Endodermal cell (in vitro differentiated cells): Measurements from ENCODE around the gene LRRC45. TPM values are rescaled to one million over a fixed set of nuclear protein-coding genes. Genes with fewer than 3 reads are reported as not detected.
A peak's percentile ranks its signal among the peaks of the same experiment; 100 is the strongest.

Experiments
- DNase-seq: peaks from one replicate; pipeline ENCODE4 v3.0.0-alpha.2; 2017
- H3K27ac ChIP-seq: 2 replicates; pipeline ENCODE4 v1.5.1; 2013; ENCODE audit warnings: mild to moderate bottlenecking, low read depth, low read length, moderate library complexity
- H3K27me3 ChIP-seq: 2 replicates; pipeline ENCODE4 v1.6.1; 2013; ENCODE audit warnings: mild to moderate bottlenecking, low read length, moderate library complexity; ENCODE audit not compliant: insufficient read depth, control insufficient read depth, poor library complexity, severe bottlenecking
- H3K36me3 ChIP-seq: 2 replicates; pipeline ENCODE4 v1.7.0; 2013; ENCODE audit warnings: mild to moderate bottlenecking, low read length, moderate library complexity; ENCODE audit not compliant: control insufficient read depth, insufficient read depth
- H3K4me1 ChIP-seq: one replicate; pipeline ENCODE4 v1.7.0; 2013; ENCODE audit warnings: low read length; ENCODE audit not compliant: control insufficient read depth, insufficient read depth
- H3K4me3 ChIP-seq: 2 replicates; pipeline ENCODE4 v1.5.1; 2013; ENCODE audit warnings: mild to moderate bottlenecking, low read length, moderate library complexity
- H3K9ac ChIP-seq: 2 replicates; pipeline ENCODE4 v1.6.1; 2013; ENCODE audit warnings: mild to moderate bottlenecking, low read length, moderate library complexity; ENCODE audit not compliant: poor library complexity, severe bottlenecking; ENCODE audit errors: extremely low read depth
- H3K9me3 ChIP-seq: 2 replicates; pipeline ENCODE4 v1.6.1; 2013; ENCODE audit warnings: mild to moderate bottlenecking, low read length, moderate library complexity; ENCODE audit not compliant: control insufficient read depth
- H3K27ac Mint-ChIP-seq: 2 replicates; pipeline ENCODE4 v1.8.0; 2020; ENCODE audit warnings: mixed read lengths
- H3K27me3 Mint-ChIP-seq: 2 replicates; pipeline ENCODE4 v1.8.0; 2021; ENCODE audit warnings: mild to moderate bottlenecking, mixed read lengths; ENCODE audit not compliant: insufficient read depth
- H3K36me3 Mint-ChIP-seq: 2 replicates; pipeline ENCODE4 v1.8.0; 2020; ENCODE audit warnings: low read depth, mixed read lengths
- H3K4me1 Mint-ChIP-seq: 2 replicates; pipeline ENCODE4 v1.8.0; 2020; ENCODE audit warnings: mixed read lengths
- H3K4me3 Mint-ChIP-seq: 2 replicates; pipeline ENCODE4 v1.8.0; 2020; ENCODE audit warnings: mild to moderate bottlenecking, moderate library complexity, mixed read lengths
- H3K9me3 Mint-ChIP-seq: 2 replicates; pipeline ENCODE4 v1.8.0; 2020; ENCODE audit warnings: mild to moderate bottlenecking, mixed read lengths
- CTCF ChIP-seq: fragments of 200-600 bp; sonication (generic); conservative IDR thresholded peaks from 2 replicates; pipeline ENCODE4 v1.5.0; 2021; ENCODE audit warnings: antibody characterized with exemption, mild to moderate bottlenecking
- WGBS, 2 experiments: methylation state at CpG; one replicate each; pipeline versions ENCODE4 v1.1.5 to v1.1.7; 2013; ENCODE audit warnings: missing lambda C conversion rate in 2 of 2, mixed read lengths in 1 of 2; ENCODE audit not compliant: insufficient coverage in 1 of 2, insufficient read length in 1 of 2; 5-methylcytosine and 5-hydroxymethylcytosine counted together
- total RNA-seq, 2 donors: library from RNA; stranded (reverse); fragmentation: NEBNext Ultra II Directional in 1 of 2; extraction: Animal tissue kit (Norgen Biotek cat#: 25700) in 1 of 2; gene quantifications; 2 replicates in 1 of 2; 3 replicates in 1 of 2; pipeline ENCODE4 v1.2.1, GENCODE V29; 2021

The LRRC45 gene
- total RNA-seq, 2 donors from 2014 or later, result 35.1 to 38.9 TPM

- DNase-seq, result no peak
- H3K9ac ChIP-seq, result no peak overlapping the region
- Mint-ChIP-seq H3K4me1 (no peaks in the 10 kb centered on the region), H3K4me3 (no peak overlapping the region), H3K27me3 (no peaks in the 10 kb centered on the region), H3K27ac (no peak overlapping the region), H3K36me3 (peaks cover 44% of the 10 kb centered on the region), H3K9me3 (no peaks in the 10 kb centered on the region)
- H3K36me3 ChIP-seq, result peaks cover 25% of the 10 kb centered on the region
- no peak overlapping the region for H3K27ac ChIP-seq
- no peak for TF ChIP-seq CTCF
- H3K9me3 ChIP-seq, result no peaks in the 10 kb centered on the region
- H3K27me3 ChIP-seq, result no peaks in the 10 kb centered on the region
- H3K4me1 ChIP-seq, result no peaks in the 10 kb centered on the region
- WGBS, 2 experiments, result 94 to 97% methylated on average over 22 to 26 of the region's 26 CpGs
- no peak overlapping the region for H3K4me3 ChIP-seq
These were observed 35.8 kb upstream of the LRRC45 start for GRCh38 chr17:81987161-81987770.

- no peaks in the 10 kb centered on the region for H3K9me3 ChIP-seq
- TF ChIP-seq CTCF, result no peak
- Mint-ChIP-seq H3K27me3 (no peaks in the 10 kb centered on the region), H3K4me3 (no peak overlapping the region), H3K36me3 (peaks cover 23% of the 10 kb centered on the region), H3K27ac (no peak overlapping the region), H3K9me3 (no peaks in the 10 kb centered on the region), H3K4me1 (no peaks in the 10 kb centered on the region)
- H3K9ac ChIP-seq, result no peak overlapping the region
- DNase-seq, result no peak
- no peaks in the 10 kb centered on the region for H3K27me3 ChIP-seq
- peaks cover 3% of the 10 kb centered on the region for H3K36me3 ChIP-seq
- H3K4me3 ChIP-seq, result no peak overlapping the region
- no peaks in the 10 kb centered on the region for H3K4me1 ChIP-seq
- H3K27ac ChIP-seq, result peak overlapping the region; percentile 96
- WGBS, 2 experiments, result 93 to 96% methylated on average over 19 to 25 of the region's 25 CpGs
These were observed 32.0 kb upstream of the LRRC45 start for GRCh38 chr17:81990836-81991683.

- Mint-ChIP-seq H3K4me3 (no peak overlapping the region), H3K27ac (no peak overlapping the region), H3K4me1 (no peaks in the 10 kb centered on the region), H3K36me3 (peaks cover 22% of the 10 kb centered on the region), H3K27me3 (no peaks in the 10 kb centered on the region), H3K9me3 (no peaks in the 10 kb centered on the region)
- 56 to 75% methylated on average over 13 to 31 of the region's 31 CpGs for WGBS, 2 experiments
- Histone ChIP-seq H3K4me1 (no peaks in the 10 kb centered on the region), H3K36me3 (peaks cover 3% of the 10 kb centered on the region), H3K27ac (peak overlapping the region; percentile 96), H3K4me3 (no peak overlapping the region), H3K9ac (no peak overlapping the region), H3K27me3 (no peaks in the 10 kb centered on the region), H3K9me3 (no peaks in the 10 kb centered on the region)
- no peak for TF ChIP-seq CTCF
- DNase-seq, result peak; percentile 85
These were observed 31.3 kb upstream of the LRRC45 start for GRCh38 chr17:81991684-81992305.
